HG03571 (cell line): ENCODE results near the gene RASGEF1B.

Experiments used
- ATAC-seq: cut with Tn5 transposase; IDR thresholded peaks from one replicate; pipeline ENCODE4 v1.9.1; 2021; ENCODE audit not compliant: unreplicated experiment

RASGEF1B gene

GRCh38 chr4:81471588-81472280 lies at the start of gene RASGEF1B:
Gene RASGEF1B, minus strand, starts transcription at chr4:81471907. Its CDS starts 12,399 bp downstream, at chr4:81459508.
- ATAC-seq, result peak; percentile 93

- ATAC-seq, result no peak
Observed at GRCh38 chr4:81519856-81520255, 48.1 kb upstream of the RASGEF1B start.

- ATAC-seq, result no peak
Observed at GRCh38 chr4:81519427-81519773, 47.7 kb upstream of the RASGEF1B start.

- no peak for ATAC-seq
Observed at GRCh38 chr4:81518762-81519426, 47.2 kb upstream of the RASGEF1B start.

- no peak for ATAC-seq
Observed at GRCh38 chr4:81516241-81516640, 44.5 kb upstream of the RASGEF1B start.

GRCh38 chr4:81512757-81513501 lies 41.2 kb upstream of the RASGEF1B start:
- ATAC-seq, result no peak

- no peak for ATAC-seq
Observed at GRCh38 chr4:81512001-81512756, 40.5 kb upstream of the RASGEF1B start.

- no peak for ATAC-seq
Observed at GRCh38 chr4:81510643-81511178, 39.0 kb upstream of the RASGEF1B start.

- no peak for ATAC-seq
Observed at GRCh38 chr4:81509822-81510221, 38.1 kb upstream of the RASGEF1B start.

GRCh38 chr4:81509191-81509590 lies 37.5 kb upstream of the RASGEF1B start:
- ATAC-seq, result no peak

- ATAC-seq, result no peak
Observed at GRCh38 chr4:81508411-81509185, 36.9 kb upstream of the RASGEF1B start.

GRCh38 chr4:81507530-81507929 lies 35.8 kb upstream of the RASGEF1B start:
- no peak for ATAC-seq

GRCh38 chr4:81506731-81507130 lies 35.0 kb upstream of the RASGEF1B start:
- ATAC-seq, result peak; percentile 60

GRCh38 chr4:81505726-81506125 lies 34.0 kb upstream of the RASGEF1B start:
- no peak for ATAC-seq

- ATAC-seq, result peak; percentile 50
Observed at GRCh38 chr4:81505004-81505598, 33.4 kb upstream of the RASGEF1B start.

GRCh38 chr4:81504112-81505003 lies 32.7 kb upstream of the RASGEF1B start:
- ATAC-seq, result no peak

- ATAC-seq, result no peak
Observed at GRCh38 chr4:81503586-81503985, 31.9 kb upstream of the RASGEF1B start.

- no peak for ATAC-seq
Observed at GRCh38 chr4:81502564-81502963, 30.9 kb upstream of the RASGEF1B start.

GRCh38 chr4:81499840-81500239 lies 28.1 kb upstream of the RASGEF1B start:
- ATAC-seq, result no peak
